ENCODE data around the gene RHEB.

Gene RHEB

GRCh38 chr7:151501676-151502075 is 18.0 kb downstream of the RHEB start:
- DNase-seq: no peak

- DNase-seq: no peak
These were observed 21.2 kb downstream of the RHEB start for GRCh38 chr7:151498495-151498894.

- no peak for DNase-seq
These were observed 22.3 kb downstream of the RHEB start for GRCh38 chr7:151497306-151497871.

GRCh38 chr7:151495360-151495759 is 24.3 kb downstream of the RHEB start:
- DNase-seq: no peak

- DNase-seq: no peak
These were observed 25.1 kb downstream of the RHEB start for GRCh38 chr7:151494298-151495284.

- DNase-seq: no peak
These were observed 26.6 kb downstream of the RHEB start for GRCh38 chr7:151493083-151493482.

- DNase-seq: no peak
These were observed 27.8 kb downstream of the RHEB start for GRCh38 chr7:151491859-151492258.

- DNase-seq: no peak
These were observed 29.1 kb downstream of the RHEB start for GRCh38 chr7:151490456-151491105.

- no peak for DNase-seq
These were observed 30.2 kb downstream of the RHEB start for GRCh38 chr7:151489498-151489897.

GRCh38 chr7:151488096-151488495 is 31.6 kb downstream of the RHEB start:
- DNase-seq: no peak

- no peak for DNase-seq
These were observed 32.5 kb downstream of the RHEB start for GRCh38 chr7:151487228-151487627.

GRCh38 chr7:151486074-151486473 is 33.6 kb downstream of the RHEB start:
- DNase-seq: no peak

GRCh38 chr7:151484971-151485707 is 34.6 kb downstream of the RHEB start:
- no peak for DNase-seq

- DNase-seq: no peak
These were observed 36.0 kb downstream of the RHEB start for GRCh38 chr7:151483711-151483983.

GRCh38 chr7:151482883-151483710 is 36.6 kb downstream of the RHEB start:
- no peak for DNase-seq

GRCh38 chr7:151481650-151482505 is 37.8 kb downstream of the RHEB start:
- DNase-seq: no peak

GRCh38 chr7:151477867-151478266 is 41.8 kb downstream of the RHEB start:
- DNase-seq: no peak

GRCh38 chr7:151472644-151473380 is 46.9 kb downstream of the RHEB start:
- no peak for DNase-seq

- DNase-seq: no peak
These were observed 49.0 kb downstream of the RHEB start for GRCh38 chr7:151470711-151471110.

- DNase-seq: no peak
These were observed 50.4 kb downstream of the RHEB start for GRCh38 chr7:151469281-151469680.
